HEK293 (cell line): ENCODE measurements around the gene EMILIN1.

Source experiments
- SCRT2 ChIP-seq: fragments of 450-650 bp; formaldehyde crosslinking; IDR thresholded peaks from 2 replicates; pipeline ENCODE4 v1.5.1; 2016; ENCODE audit warnings: missing biosample characterization, missing genetic modification characterization
- ZEB2 ChIP-seq: fragments of 450-650 bp; formaldehyde crosslinking; IDR thresholded peaks from 2 replicates; pipeline ENCODE4 v1.5.1; 2016; ENCODE audit warnings: missing biosample characterization, missing genetic modification characterization
- ZNF16 ChIP-seq: fragments of 450-650 bp; formaldehyde crosslinking; IDR thresholded peaks from 2 replicates; pipeline ENCODE4 v1.5.1; 2016; ENCODE audit warnings: low read depth, missing biosample characterization, missing genetic modification characterization
- ZNF830 ChIP-seq: fragments of 450-650 bp; IDR thresholded peaks from 2 replicates; pipeline ENCODE4 v1.5.0; 2018; ENCODE audit warnings: missing biosample characterization, missing genetic modification characterization, low read depth, mild to moderate bottlenecking, moderate library complexity
- TF ChIP-seq, protein P1 (sequence below): fragments of 450-650 bp; formaldehyde crosslinking; IDR thresholded peaks from 2 replicates; pipeline ENCODE4 v1.5.1; 2016; ENCODE audit warnings: missing biosample characterization, missing genetic modification characterization
- TF ChIP-seq, protein P2 (sequence below): fragments of 450-650 bp; formaldehyde crosslinking; IDR thresholded peaks from 2 replicates; pipeline ENCODE4 v1.5.1; 2016; ENCODE audit warnings: missing biosample characterization, missing genetic modification characterization

DNA sequence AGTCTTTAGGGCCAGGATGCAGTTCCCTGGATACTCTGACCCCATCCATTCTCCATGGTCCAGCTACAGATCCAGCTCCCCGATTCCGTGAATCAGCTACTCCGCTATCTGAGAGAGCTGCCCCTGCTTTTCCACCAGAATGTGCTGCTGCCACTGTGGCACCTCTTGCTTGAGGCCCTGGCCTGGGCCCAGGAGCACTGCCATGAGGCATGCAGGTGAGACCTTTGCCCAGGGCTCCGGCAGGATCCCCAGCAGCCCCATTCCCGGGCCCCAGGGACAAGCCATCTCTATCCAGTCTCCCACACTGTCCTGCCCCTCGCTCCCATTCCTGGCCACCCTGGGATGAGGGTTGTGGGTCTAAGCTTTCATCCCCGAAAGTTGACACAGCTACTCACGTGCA, 38.1 kb upstream of the EMILIN1 start:
- TF ChIP-seq, protein P1, sequence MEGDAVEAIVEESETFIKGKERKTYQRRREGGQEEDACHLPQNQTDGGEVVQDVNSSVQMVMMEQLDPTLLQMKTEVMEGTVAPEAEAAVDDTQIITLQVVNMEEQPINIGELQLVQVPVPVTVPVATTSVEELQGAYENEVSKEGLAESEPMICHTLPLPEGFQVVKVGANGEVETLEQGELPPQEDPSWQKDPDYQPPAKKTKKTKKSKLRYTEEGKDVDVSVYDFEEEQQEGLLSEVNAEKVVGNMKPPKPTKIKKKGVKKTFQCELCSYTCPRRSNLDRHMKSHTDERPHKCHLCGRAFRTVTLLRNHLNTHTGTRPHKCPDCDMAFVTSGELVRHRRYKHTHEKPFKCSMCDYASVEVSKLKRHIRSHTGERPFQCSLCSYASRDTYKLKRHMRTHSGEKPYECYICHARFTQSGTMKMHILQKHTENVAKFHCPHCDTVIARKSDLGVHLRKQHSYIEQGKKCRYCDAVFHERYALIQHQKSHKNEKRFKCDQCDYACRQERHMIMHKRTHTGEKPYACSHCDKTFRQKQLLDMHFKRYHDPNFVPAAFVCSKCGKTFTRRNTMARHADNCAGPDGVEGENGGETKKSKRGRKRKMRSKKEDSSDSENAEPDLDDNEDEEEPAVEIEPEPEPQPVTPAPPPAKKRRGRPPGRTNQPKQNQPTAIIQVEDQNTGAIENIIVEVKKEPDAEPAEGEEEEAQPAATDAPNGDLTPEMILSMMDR (tag by site-specific recombination): no peak
- TF ChIP-seq, protein P2, sequence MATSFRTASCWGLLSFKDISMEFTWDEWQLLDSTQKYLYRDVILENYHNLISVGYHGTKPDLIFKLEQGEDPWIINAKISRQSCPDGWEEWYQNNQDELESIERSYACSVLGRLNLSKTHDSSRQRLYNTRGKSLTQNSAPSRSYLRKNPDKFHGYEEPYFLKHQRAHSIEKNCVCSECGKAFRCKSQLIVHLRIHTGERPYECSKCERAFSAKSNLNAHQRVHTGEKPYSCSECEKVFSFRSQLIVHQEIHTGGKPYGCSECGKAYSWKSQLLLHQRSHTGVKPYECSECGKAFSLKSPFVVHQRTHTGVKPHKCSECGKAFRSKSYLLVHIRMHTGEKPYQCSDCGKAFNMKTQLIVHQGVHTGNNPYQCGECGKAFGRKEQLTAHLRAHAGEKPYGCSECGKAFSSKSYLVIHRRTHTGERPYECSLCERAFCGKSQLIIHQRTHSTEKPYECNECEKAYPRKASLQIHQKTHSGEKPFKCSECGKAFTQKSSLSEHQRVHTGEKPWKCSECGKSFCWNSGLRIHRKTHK (tag by site-specific recombination): no peak
- TF ChIP-seq ZNF16 (tag by site-specific recombination): no peak
- TF ChIP-seq ZEB2 (tag by site-specific recombination): no peak
- no peak for TF ChIP-seq SCRT2 (tag by site-specific recombination)
- TF ChIP-seq ZNF830 (tag by site-specific recombination): no peak
